PFSK-1 (cell line): ENCODE measurements around the gene ACTR5.

Source experiments
- FOXP2 ChIP-seq: optimal IDR thresholded peaks from 2 replicates; pipeline ENCODE3; 2011; ENCODE audit warnings: borderline replicate concordance, control low read depth, inconsistent platforms; ENCODE audit not compliant: insufficient read depth; ENCODE audit errors: extremely low read length, extremely low read depth
- POLR2AphosphoS5 ChIP-seq: IDR thresholded peaks from 2 replicates; pipeline ENCODE4 v1.6.1; 2012; ENCODE audit warnings: low read depth, mild to moderate bottlenecking, control low read depth, low read length, moderate library complexity
- REST ChIP-seq, 2 experiments: IDR thresholded peaks; 2 replicates each; pipeline versions ENCODE4 v1.6.1 to v1.8.0; 2011 to 2012; ENCODE audit warnings: low read depth in 2 of 2, low read length in 2 of 2, control low read depth in 1 of 2, inconsistent platforms in 1 of 2, mild to moderate bottlenecking in 1 of 2, moderate library complexity in 1 of 2; ENCODE audit not compliant: insufficient read depth in 1 of 2
- SIN3A ChIP-seq: IDR thresholded peaks from 2 replicates; pipeline ENCODE4 v1.6.1; 2012; ENCODE audit warnings: mild to moderate bottlenecking, low read length, moderate library complexity, borderline replicate concordance; ENCODE audit not compliant: insufficient read depth
- TAF1 ChIP-seq: IDR thresholded peaks from 2 replicates; pipeline ENCODE4 v1.6.1; 2012; ENCODE audit warnings: low read length, control low read depth, borderline replicate concordance; ENCODE audit not compliant: insufficient read depth

Gene ACTR5

DNA sequence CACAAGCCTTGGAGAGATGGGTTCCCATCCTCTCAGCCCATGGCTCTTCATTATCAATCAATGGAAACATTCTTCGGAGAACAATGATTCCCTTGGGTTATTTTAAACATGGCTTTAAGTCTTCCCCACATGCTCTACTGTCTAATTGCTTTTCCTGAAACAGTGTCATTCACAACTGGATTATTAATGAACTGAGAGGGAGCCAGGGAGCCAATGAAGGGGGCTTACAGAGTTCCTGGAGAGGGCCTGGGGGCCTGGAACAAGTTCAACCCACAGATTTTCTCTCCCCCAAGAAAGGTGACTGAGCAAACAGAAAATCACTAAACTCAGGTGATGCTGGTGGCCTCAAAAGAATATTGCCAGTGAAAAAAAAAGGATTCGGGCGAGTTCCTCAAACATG is 56.0 kb downstream of the ACTR5 start:
- no peak for TF ChIP-seq REST (IDR thresholded peaks at IDR 0.05; ENCODE audit: insufficient read depth in 1 of 2, low read depth in 2 of 2, low read length in 2 of 2)
- TF ChIP-seq TAF1 = no peak
- no peak for TF ChIP-seq SIN3A
- TF ChIP-seq FOXP2 = no peak
- TF ChIP-seq POLR2AphosphoS5 = no peak

GRCh38 chr20:38804682-38805501 is 56.6 kb downstream of the ACTR5 start:
- no peak for TF ChIP-seq REST (IDR thresholded peaks at IDR 0.05; ENCODE audit: insufficient read depth in 1 of 2, low read depth in 2 of 2, low read length in 2 of 2)
- no peak for TF ChIP-seq SIN3A
- TF ChIP-seq POLR2AphosphoS5 = no peak
- TF ChIP-seq TAF1 = no peak
- TF ChIP-seq FOXP2 = no peak

- TF ChIP-seq TAF1 = no peak
- TF ChIP-seq POLR2AphosphoS5 = no peak
- no peak for TF ChIP-seq SIN3A
- TF ChIP-seq FOXP2 = no peak
- TF ChIP-seq REST (IDR thresholded peaks at IDR 0.05; ENCODE audit: insufficient read depth in 1 of 2, low read depth in 2 of 2, low read length in 2 of 2) = no peak
Measured at GRCh38 chr20:38805502-38805957, 57.3 kb downstream of the ACTR5 start, which contains the start of gene PPP1R16B. Gene PPP1R16B, plus strand, starts transcription at chr20:38805697. Its CDS starts 30,229 bp downstream, at chr20:38835926.

DNA sequence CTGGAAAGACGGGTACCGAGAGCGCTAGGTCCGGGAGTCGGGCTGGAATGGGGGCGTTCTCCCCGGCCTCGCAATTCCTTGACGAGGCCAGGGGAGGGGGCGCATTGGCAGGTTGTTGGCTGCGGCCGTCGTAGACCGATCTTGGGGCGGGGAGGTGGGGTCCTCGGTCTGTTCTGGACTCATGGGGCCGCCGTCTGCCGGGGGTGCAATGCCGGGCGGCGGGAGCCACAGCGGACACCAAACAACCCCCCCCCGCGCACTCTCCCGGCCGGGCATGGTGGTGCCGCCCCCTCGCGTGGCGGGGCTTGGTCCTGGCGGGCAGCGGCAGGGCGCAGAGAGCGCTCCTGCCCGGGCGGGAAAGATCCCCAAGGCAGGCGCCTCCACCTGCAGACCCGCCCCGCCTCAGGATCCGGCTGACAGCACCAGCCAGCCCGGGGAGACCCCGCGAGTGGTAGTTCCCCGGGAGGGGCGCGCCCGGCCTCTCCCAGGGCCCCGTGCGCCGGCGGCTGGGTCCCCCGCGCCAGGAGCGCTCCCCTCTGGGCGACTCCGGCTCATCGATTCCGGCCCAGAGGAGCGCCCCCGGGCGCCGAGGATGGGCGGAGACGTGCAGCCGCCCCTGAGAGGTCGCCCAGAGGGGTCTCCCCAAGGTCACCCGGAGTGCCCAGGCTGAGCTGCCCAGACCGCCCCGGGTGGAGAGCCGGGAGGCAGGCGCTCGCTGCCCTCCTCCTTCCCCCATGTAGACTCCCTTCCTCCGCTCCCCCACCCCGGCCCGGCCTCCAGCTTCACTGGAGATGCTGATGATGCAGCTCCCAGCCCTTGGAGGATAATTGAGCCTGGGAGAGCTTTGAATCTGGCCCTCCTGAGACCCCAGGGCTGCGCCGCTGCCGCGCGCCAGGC is 57.9 kb downstream of the ACTR5 start:
- no peak for TF ChIP-seq POLR2AphosphoS5
- TF ChIP-seq FOXP2 = no peak
- no peak for TF ChIP-seq SIN3A
- TF ChIP-seq TAF1 = no peak
- no peak for TF ChIP-seq REST (IDR thresholded peaks at IDR 0.05; ENCODE audit: insufficient read depth in 1 of 2, low read depth in 2 of 2, low read length in 2 of 2)
